GM20431 (cell line): Measurements from ENCODE around the gene UMAD1.

Experiments
- in situ Hi-C: fragments of 300-500 bp; cut with MseI, MboI; formaldehyde crosslinking; loops from one replicate; pipeline ENCODE4 v1.15.0; 2020; ENCODE audit warnings: low sequenced_read_pairs; ENCODE audit not compliant: unreplicated experiment

The UMAD1 gene

GRCh38 chr7:7858559-7858958 is 218.0 kb downstream of the UMAD1 start:
- in situ Hi-C loops = no loop called here

GRCh38 chr7:7859411-7859810 is 218.9 kb downstream of the UMAD1 start:
- in situ Hi-C loops = no loop called here

- in situ Hi-C loops = no loop called here
These were observed 220.7 kb downstream of the UMAD1 start for GRCh38 chr7:7861211-7861633.

GRCh38 chr7:7862393-7862792 is 221.8 kb downstream of the UMAD1 start:
- in situ Hi-C loops = no loop called here

- in situ Hi-C loops = no loop called here
These were observed 227.5 kb downstream of the UMAD1 start for GRCh38 chr7:7867846-7868571.

GRCh38 chr7:7868572-7868899 is 228.0 kb downstream of the UMAD1 start:
- in situ Hi-C loops = no loop called here

GRCh38 chr7:7869036-7869435 is 228.5 kb downstream of the UMAD1 start:
- in situ Hi-C loops = no loop called here

- in situ Hi-C loops = no loop called here
These were observed 229.1 kb downstream of the UMAD1 start for GRCh38 chr7:7869651-7870050.

GRCh38 chr7:7870555-7870954 is 230.0 kb downstream of the UMAD1 start:
- in situ Hi-C loops = no loop called here

- in situ Hi-C loops = no loop called here
These were observed 235.9 kb downstream of the UMAD1 start for GRCh38 chr7:7876419-7876818.

- in situ Hi-C loops = no loop called here
These were observed 241.0 kb downstream of the UMAD1 start for GRCh38 chr7:7881581-7881980.

- in situ Hi-C loops = no loop called here
These were observed 242.3 kb downstream of the UMAD1 start for GRCh38 chr7:7882888-7883287.

GRCh38 chr7:7883394-7883793 is 242.8 kb downstream of the UMAD1 start:
- in situ Hi-C loops = no loop called here

GRCh38 chr7:7884855-7885254 is 244.3 kb downstream of the UMAD1 start:
- in situ Hi-C loops = no loop called here

GRCh38 chr7:7889791-7890568 is 249.4 kb downstream of the UMAD1 start:
- in situ Hi-C loops = no loop called here

GRCh38 chr7:7895004-7895650 is 254.6 kb downstream of the UMAD1 start:
- in situ Hi-C loops = no loop called here

- in situ Hi-C loops = no loop called here
These were observed 255.2 kb downstream of the UMAD1 start for GRCh38 chr7:7895754-7896153.

- in situ Hi-C loops = no loop called here
These were observed 257.0 kb downstream of the UMAD1 start for GRCh38 chr7:7897509-7897908.

GRCh38 chr7:7897949-7898515 is 257.5 kb downstream of the UMAD1 start:
- in situ Hi-C loops = no loop called here

- in situ Hi-C loops = no loop called here
These were observed 262.3 kb downstream of the UMAD1 start for GRCh38 chr7:7902845-7903244.

GRCh38 chr7:7907306-7907705 is 266.8 kb downstream of the UMAD1 start:
- in situ Hi-C loops = no loop called here
